Smooth muscle cell (in vitro differentiated cells): ENCODE results near the gene SLAMF6. TPM values are rescaled to one million over a fixed set of nuclear protein-coding genes. Genes with fewer than 3 reads are reported as not detected.

ENCODE experiments used
- DNase-seq: peaks from one replicate; lab custom pipeline; 2025; ENCODE audit not compliant: unreplicated experiment; lab: John Stamatoyannopoulos, UW
- H2AFZ ChIP-seq: fragments of 200-600 bp; sonication (generic); 2 replicates; pipeline ENCODE4 v1.6.0; 2016; ENCODE audit warnings: antibody characterized with exemption, low read depth, mild to moderate bottlenecking
- H3F3A ChIP-seq: fragments of 200-600 bp; sonication (generic); 2 replicates; pipeline ENCODE4 v1.6.0; 2017; ENCODE audit warnings: antibody characterized with exemption, low read depth
- H3K27ac ChIP-seq: fragments of 200-600 bp; sonication (generic); 2 replicates; pipeline ENCODE4 v1.5.1; 2016; ENCODE audit warnings: low read depth, mild to moderate bottlenecking
- H3K27me3 ChIP-seq: fragments of 200-600 bp; sonication (generic); 2 replicates; pipeline ENCODE4 v1.6.1; 2016; ENCODE audit warnings: low read depth, mild to moderate bottlenecking
- H3K36me3 ChIP-seq: fragments of 200-600 bp; sonication (generic); 2 replicates; pipeline ENCODE4 v1.5.1; 2016; ENCODE audit warnings: low read depth
- H3K4me1 ChIP-seq: fragments of 200-600 bp; sonication (generic); 2 replicates; pipeline ENCODE4 v1.5.1; 2016; ENCODE audit warnings: low read depth
- H3K4me2 ChIP-seq: fragments of 200-600 bp; sonication (generic); 2 replicates; pipeline ENCODE4 v1.6.0; 2016; ENCODE audit warnings: mild to moderate bottlenecking
- H3K4me3 ChIP-seq: fragments of 200-600 bp; sonication (generic); 2 replicates; pipeline ENCODE4 v1.5.1; 2016; ENCODE audit warnings: mild to moderate bottlenecking
- H3K79me2 ChIP-seq: fragments of 200-600 bp; sonication (generic); 2 replicates; pipeline ENCODE4 v1.6.0; 2016; ENCODE audit warnings: low read depth, mild to moderate bottlenecking
- H3K9ac ChIP-seq: fragments of 200-600 bp; sonication (generic); 2 replicates; pipeline ENCODE4 v1.6.0; 2016; ENCODE audit warnings: low read depth
- H3K9me3 ChIP-seq: fragments of 200-600 bp; sonication (generic); replicated peaks from 2 replicates; pipeline ENCODE4 v1.5.1; 2016; ENCODE audit warnings: low read depth
- H4K20me1 ChIP-seq: fragments of 200-600 bp; sonication (generic); 2 replicates; pipeline ENCODE4 v1.6.0; 2016; ENCODE audit warnings: low read depth
- CTCF ChIP-seq: fragments of 200-600 bp; sonication (generic); IDR thresholded peaks from 2 replicates; pipeline ENCODE4 v1.5.1; 2017; ENCODE audit warnings: borderline replicate concordance, mild to moderate bottlenecking, antibody characterized with exemption; ENCODE audit not compliant: insufficient read depth, poor library complexity, severe bottlenecking
- WGBS: methylation state at CpG from one replicate; pipeline ENCODE4 v1.1.7; 2016; ENCODE audit warnings: low lambda C conversion rate; 5-methylcytosine and 5-hydroxymethylcytosine counted together
- polyA plus RNA-seq: library from polyadenylated mRNA; unstranded; fragments of >200 nt; fragmentation: Nextera tagmentation; extraction: Ambion mirVana; gene quantifications from 2 replicates; pipeline ENCODE4 v1.2.1, GENCODE V29; 2016
- total RNA-seq: library from RNA; depleted of rRNA; stranded (reverse); fragments of >200 nt; gene quantifications from 2 replicates; pipeline ENCODE4 v1.2.3, GENCODE V29; 2014

SLAMF6 gene
- not detected in 2 replicates for total RNA-seq
- polyA plus RNA-seq: not detected in 2 replicates

GRCh38 chr1:160522622-160523345 lies at the start of gene SLAMF6:
Gene SLAMF6 (minus strand): TSS chr1:160523255. CDS start chr1:160523192, 63 bp downstream.
- H3K9ac ChIP-seq: no peak within 1 kb of the TSS
- no peak within 1 kb of the TSS for H3K4me2 ChIP-seq
- TF ChIP-seq CTCF: no peak
- no peak within 1 kb of the TSS for H2AFZ ChIP-seq
- peaks cover 5% of the 10 kb centered on the region for H3K4me1 ChIP-seq
- H3K36me3 ChIP-seq: no peaks in the 10 kb centered on the region
- no peaks in the 10 kb centered on the region for H3K27me3 ChIP-seq
- H3F3A ChIP-seq: no peaks in the 10 kb centered on the region
- H4K20me1 ChIP-seq: no peaks in the 10 kb centered on the region
- no peak within 1 kb of the TSS for H3K4me3 ChIP-seq
- no peak within 1 kb of the TSS for H3K27ac ChIP-seq
- no peak for DNase-seq
- no peaks in the 10 kb centered on the region for H3K79me2 ChIP-seq
- WGBS: 91% methylated on average over 11 of the region's 11 CpGs
- no peaks in the 10 kb centered on the region for H3K9me3 ChIP-seq

- H3K79me2 ChIP-seq: no peaks in the 10 kb centered on the region
- TF ChIP-seq CTCF: no peak
- 72% methylated on average over 3 of the region's 3 CpGs for WGBS
These were observed 47.8 kb upstream of the SLAMF6 start for GRCh38 chr1:160570840-160571239.

GRCh38 chr1:160569806-160570205 lies 46.8 kb upstream of the SLAMF6 start:
- no peak overlapping the region for H3K9ac ChIP-seq
- no peak for TF ChIP-seq CTCF

More at GRCh38 chr1:160570840-160571239, 47.8 kb upstream of the SLAMF6 start:
- Histone ChIP-seq H3K4me3 (no peak overlapping the region), H3K36me3 (no peaks in the 10 kb centered on the region), H3K27ac (no peak overlapping the region), H3K4me2 (no peak overlapping the region), H3F3A (no peaks in the 10 kb centered on the region), H3K9me3 (no peaks in the 10 kb centered on the region), H2AFZ (no peak overlapping the region), H3K4me1 (no peaks in the 10 kb centered on the region), H4K20me1 (no peaks in the 10 kb centered on the region), H3K27me3 (no peaks in the 10 kb centered on the region), H3K9ac (no peak overlapping the region)
- no peak for DNase-seq

More at GRCh38 chr1:160569806-160570205, 46.8 kb upstream of the SLAMF6 start:
- H3K79me2 ChIP-seq: no peaks in the 10 kb centered on the region
- WGBS: 88% methylated on average over 2 of the region's 2 CpGs
- no peaks in the 10 kb centered on the region for H3K9me3 ChIP-seq
- no peaks in the 10 kb centered on the region for H4K20me1 ChIP-seq
- H3F3A ChIP-seq: no peaks in the 10 kb centered on the region
- no peak overlapping the region for H3K4me2 ChIP-seq
- DNase-seq: no peak
- no peaks in the 10 kb centered on the region for H3K36me3 ChIP-seq
- H3K4me3 ChIP-seq: no peak overlapping the region
- no peaks in the 10 kb centered on the region for H3K4me1 ChIP-seq
- no peaks in the 10 kb centered on the region for H3K27me3 ChIP-seq
- no peak overlapping the region for H3K27ac ChIP-seq
- no peak overlapping the region for H2AFZ ChIP-seq
